HFF-Myc (cell line): ENCODE data around the gene PGPEP1.
"Not testable (repeated sequence)": the region's sequence is repeated elsewhere in the genome, so short reads cannot be mapped to it uniquely, and the experiment has no call there.

Experiments used
- DNase-seq: peaks from one replicate; pipeline ENCODE4 v3.0.0-alpha.2; 2011; ENCODE audit warnings: low read depth; ENCODE audit errors: extremely low read depth
- H3K4me3 ChIP-seq: replicated peaks from 2 replicates; pipeline ENCODE4 v1.5.1; 2011; ENCODE audit warnings: low read depth, mild to moderate bottlenecking, control low read depth, low read length
- CTCF ChIP-seq: IDR thresholded peaks from 2 replicates; pipeline ENCODE4 v1.5.1; 2012; ENCODE audit warnings: mild to moderate bottlenecking, low read depth, low read length, control low read depth; ENCODE audit errors: missing control alignments

PGPEP1 gene

GRCh38 chr19:18349524-18350128 is 9.2 kb downstream of the PGPEP1 start:
- H3K4me3 ChIP-seq, result no peak overlapping the region
- TF ChIP-seq CTCF, result peak; percentile 88
- DNase-seq, result no peak

- no peak for TF ChIP-seq CTCF
- DNase-seq, result no peak
- no peak overlapping the region for H3K4me3 ChIP-seq
These were observed 10.1 kb downstream of the PGPEP1 start for GRCh38 chr19:18350490-18350889.

- no peak for TF ChIP-seq CTCF
- no peak overlapping the region for H3K4me3 ChIP-seq
- DNase-seq, result no peak
These were observed 11.1 kb downstream of the PGPEP1 start for GRCh38 chr19:18351544-18351943.

GRCh38 chr19:18353378-18354005 is 13.1 kb downstream of the PGPEP1 start:
- TF ChIP-seq CTCF, result no peak
- no peak overlapping the region for H3K4me3 ChIP-seq
- no peak for DNase-seq

GRCh38 chr19:18354743-18355142 is 14.3 kb downstream of the PGPEP1 start:
- not testable (repeated sequence) for DNase-seq, H3K4me3 ChIP-seq

GRCh38 chr19:18357041-18357440 is 16.6 kb downstream of the PGPEP1 start:
- H3K4me3 ChIP-seq, result no peak overlapping the region
- no peak for TF ChIP-seq CTCF
- DNase-seq, result no peak

- no peak overlapping the region for H3K4me3 ChIP-seq
- no peak for DNase-seq
- TF ChIP-seq CTCF, result no peak
These were observed 21.2 kb downstream of the PGPEP1 start for GRCh38 chr19:18361646-18362045.
